Esophagus squamous epithelium (tissue), 5 donors: ENCODE measurements around the gene C11orf16. TPM values are rescaled to one million over a fixed set of nuclear protein-coding genes. Genes with fewer than 3 reads are reported as not detected.

Experiments used
- DNase-seq: peaks from one replicate; lab custom pipeline; 2025; lab: John Stamatoyannopoulos, UW
- H3K27ac ChIP-seq, 4 donors: fragments of 200-600 bp; sonication (generic); one replicate each; pipeline ENCODE4 v1.5.1; 2016 to 2019; ENCODE audit warnings: mild to moderate bottlenecking in 1 of 4
- H3K27me3 ChIP-seq, 4 donors: fragments of 200-600 bp; sonication (generic); 1 replicate in 3 of 4; 2 replicates in 1 of 4; pipeline versions ENCODE4 v1.5.1 to v1.6.0; 2017 to 2021; ENCODE audit warnings: antibody characterized with exemption in 1 of 4
- H3K36me3 ChIP-seq, 3 donors: fragments of 200-600 bp; sonication (generic); one replicate each; pipeline ENCODE4 v1.5.1; 2016 to 2019
- H3K4me1 ChIP-seq, 3 donors: fragments of 200-600 bp; sonication (generic); one replicate each; pipeline ENCODE4 v1.5.1; 2017 to 2019
- H3K4me3 ChIP-seq, 4 donors: fragments of 200-600 bp; sonication (generic); 1 replicate in 3 of 4; 2 replicates in 1 of 4; pipeline ENCODE4 v1.5.1; 2016 to 2019; ENCODE audit warnings: mild to moderate bottlenecking in 2 of 4, moderate library complexity in 1 of 4
- H3K9me3 ChIP-seq, 3 donors: fragments of 200-600 bp; sonication (generic); one replicate each; pipeline ENCODE4 v1.5.1; 2016 to 2019
- POLR2A ChIP-seq, 4 donors: fragments of 450-650 bp; IDR thresholded peaks; one replicate each; pipeline ENCODE4 v1.6.1; 2017; ENCODE audit warnings: antibody characterized with exemption in 4 of 4, mild to moderate bottlenecking in 4 of 4, moderate library complexity in 3 of 4
- WGBS, 2 donors: methylation state at CpG; one replicate each; pipeline ENCODE4 v1.1.5; 2018; 5-methylcytosine and 5-hydroxymethylcytosine counted together
- intact Hi-C: fragments of 100-400 bp; cut with DNase I; formaldehyde crosslinking; loops from one replicate; pipeline ENCODE4 v1.15.0; 2022
- total RNA-seq, 4 donors: library from RNA; depleted of rRNA; stranded (reverse); fragments of >200 nt; gene quantifications; one replicate each; pipeline ENCODE4 v1.1.0, GENCODE V29; 2016
- TF ChIP-seq, protein P1 (sequence below), 6 experiments: fragments of 450-650 bp in 4 of 6; fragments of 200-600 bp in 2 of 6; sonication (generic) in 2 of 6; IDR thresholded peaks; one replicate each; pipeline ENCODE4 v1.5.1; 2016 to 2019; ENCODE audit warnings: antibody characterized with exemption in 6 of 6, mild to moderate bottlenecking in 4 of 6, moderate library complexity in 4 of 6
- donor health status: DM: yes; HTN: yes; CAD: no.

Gene C11orf16
- total RNA-seq, 4 donors from 2014 or later: not detected

DNA sequence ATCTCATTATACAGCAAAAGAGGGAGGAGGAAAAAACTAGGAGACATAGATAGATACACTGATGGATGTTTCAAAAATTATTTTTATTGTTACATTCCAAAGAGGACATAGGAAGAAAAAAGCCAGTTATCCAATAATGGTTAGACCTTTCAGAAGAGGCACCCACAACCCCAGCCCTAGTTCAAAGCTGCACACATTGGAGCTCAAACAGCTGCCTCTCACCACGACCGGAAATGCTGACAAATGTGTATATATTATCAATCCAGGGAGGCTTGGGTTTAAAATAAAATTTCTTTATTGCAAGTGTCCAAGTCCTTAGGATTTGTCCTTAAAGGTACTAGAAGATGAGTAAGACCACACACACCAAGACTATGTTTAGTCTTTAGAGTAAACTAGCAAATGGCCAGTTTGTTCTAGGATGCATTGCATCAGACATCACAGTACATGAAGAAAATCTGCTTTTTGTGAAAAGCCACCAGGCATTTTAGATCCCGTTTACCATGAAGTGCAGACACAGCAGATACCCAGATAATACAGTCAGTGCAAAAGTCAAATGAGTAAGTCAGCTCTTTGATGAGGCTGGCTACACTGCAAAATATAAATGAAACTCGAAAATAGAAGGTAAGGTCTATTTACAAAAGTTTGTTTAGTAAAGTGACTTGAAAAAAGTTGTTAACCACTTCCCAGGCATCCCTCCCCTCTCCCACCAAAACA, 14.6 kb upstream of the C11orf16 start:
- TF ChIP-seq, protein P1, sequence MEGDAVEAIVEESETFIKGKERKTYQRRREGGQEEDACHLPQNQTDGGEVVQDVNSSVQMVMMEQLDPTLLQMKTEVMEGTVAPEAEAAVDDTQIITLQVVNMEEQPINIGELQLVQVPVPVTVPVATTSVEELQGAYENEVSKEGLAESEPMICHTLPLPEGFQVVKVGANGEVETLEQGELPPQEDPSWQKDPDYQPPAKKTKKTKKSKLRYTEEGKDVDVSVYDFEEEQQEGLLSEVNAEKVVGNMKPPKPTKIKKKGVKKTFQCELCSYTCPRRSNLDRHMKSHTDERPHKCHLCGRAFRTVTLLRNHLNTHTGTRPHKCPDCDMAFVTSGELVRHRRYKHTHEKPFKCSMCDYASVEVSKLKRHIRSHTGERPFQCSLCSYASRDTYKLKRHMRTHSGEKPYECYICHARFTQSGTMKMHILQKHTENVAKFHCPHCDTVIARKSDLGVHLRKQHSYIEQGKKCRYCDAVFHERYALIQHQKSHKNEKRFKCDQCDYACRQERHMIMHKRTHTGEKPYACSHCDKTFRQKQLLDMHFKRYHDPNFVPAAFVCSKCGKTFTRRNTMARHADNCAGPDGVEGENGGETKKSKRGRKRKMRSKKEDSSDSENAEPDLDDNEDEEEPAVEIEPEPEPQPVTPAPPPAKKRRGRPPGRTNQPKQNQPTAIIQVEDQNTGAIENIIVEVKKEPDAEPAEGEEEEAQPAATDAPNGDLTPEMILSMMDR (IDR thresholded peaks at IDR 0.05): no peak
- TF ChIP-seq POLR2A (IDR thresholded peaks at IDR 0.05): no peak
- WGBS, 2 donors: 69 to 74% methylated on average over 4 of the region's 4 CpGs
- Histone ChIP-seq H3K4me3 (no peak overlapping the region), H3K27me3 (no peaks in the 10 kb centered on the region), H3K9me3 (no peaks in the 10 kb centered on the region), H3K36me3 (peaks cover 0 to 60% (median 8%) of the 10 kb centered on the region in 3 donors), H3K4me1 (no peaks in the 10 kb centered on the region), H3K27ac (no peak overlapping the region)
- intact Hi-C loops: no loop called here
- no peak for DNase-seq

DNA sequence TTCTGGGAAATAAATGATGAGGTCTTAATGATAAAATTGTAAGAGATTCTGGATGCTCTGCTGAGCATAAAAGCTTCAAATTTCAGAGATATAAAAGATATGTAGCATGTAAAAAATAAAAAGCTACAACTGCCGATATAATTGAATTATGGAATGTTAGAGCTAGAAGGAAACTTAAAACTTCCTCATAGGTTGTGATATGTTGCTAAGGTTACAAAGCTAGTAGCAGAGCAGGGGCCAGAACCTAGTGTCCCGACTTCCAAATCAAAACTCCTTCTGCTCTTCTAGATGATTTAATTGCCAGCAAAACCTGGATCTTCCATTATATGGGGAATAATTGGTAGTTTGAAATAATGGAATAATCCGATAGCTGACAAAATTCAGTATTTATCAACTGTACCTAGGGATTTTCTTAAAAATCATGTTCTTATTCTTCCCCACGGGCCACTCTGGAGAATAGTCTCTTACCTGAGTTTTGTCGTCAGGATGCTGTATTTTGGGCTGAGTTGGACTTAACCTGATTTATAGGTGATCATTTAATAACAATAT, 9.8 kb upstream of the C11orf16 start, which contains the start of gene ASCL3:
Gene ASCL3 (minus strand): TSS at position 499 of the 549 bp plus-strand sequence. CDS start 4,855 bp downstream, outside the sequence.
- no peak for DNase-seq
- H3K4me3 ChIP-seq: no peak within 1 kb of the TSS
- no peaks in the 10 kb centered on the region for H3K4me1 ChIP-seq
- 69 to 81% methylated on average over 5 of the region's 5 CpGs for WGBS, 2 donors
- intact Hi-C loops: no loop called here
- H3K27me3 ChIP-seq: no peaks in the 10 kb centered on the region
- no peak within 1 kb of the TSS for H3K27ac ChIP-seq
- peaks cover 0 to 12% (median 0%) of the 10 kb centered on the region in 3 donors for H3K36me3 ChIP-seq
- H3K9me3 ChIP-seq: no peaks in the 10 kb centered on the region
- TF ChIP-seq, protein P1 (IDR thresholded peaks at IDR 0.05): no peak
- no peak for TF ChIP-seq POLR2A (IDR thresholded peaks at IDR 0.05)

DNA sequence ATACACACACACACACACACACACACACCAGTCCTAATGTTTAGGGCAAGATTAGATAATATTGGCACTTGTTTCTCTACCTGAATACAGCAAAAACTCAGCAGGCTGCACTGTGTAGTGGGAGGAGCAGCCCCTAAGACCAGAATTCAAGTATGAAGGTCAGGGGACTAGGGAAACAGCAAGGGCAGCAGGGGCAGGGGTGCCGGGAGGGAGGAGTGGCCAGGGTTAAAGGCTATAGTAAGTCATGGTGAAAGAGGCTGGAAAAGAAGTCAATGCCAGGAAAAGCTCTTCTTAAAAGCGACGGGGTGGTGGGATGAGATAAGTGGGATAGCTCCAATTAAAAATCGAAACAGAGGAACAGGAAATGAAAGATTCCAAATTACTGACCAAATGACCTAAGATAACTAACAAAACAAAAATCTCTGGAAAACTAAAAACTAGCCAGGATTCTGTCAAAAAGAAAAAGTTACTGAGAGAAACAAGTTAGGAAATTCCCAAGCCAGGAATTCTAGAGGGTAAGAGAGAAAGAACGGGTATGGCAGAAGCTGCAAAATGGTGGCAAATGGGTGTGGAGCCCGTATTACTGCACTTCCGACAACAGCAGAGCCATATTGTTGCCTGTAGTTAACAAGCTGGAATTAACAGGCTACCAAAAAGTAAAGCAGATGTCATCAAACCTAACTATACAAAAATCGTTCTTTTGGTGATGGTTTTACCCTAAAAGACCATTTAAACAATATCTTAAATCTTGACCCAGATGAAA, 8.8 kb upstream of the C11orf16 start:
- peaks cover 0 to 8% (median 0%) of the 10 kb centered on the region in 3 donors for H3K4me1 ChIP-seq
- TF ChIP-seq, protein P1 (IDR thresholded peaks at IDR 0.05): no peak
- TF ChIP-seq POLR2A (IDR thresholded peaks at IDR 0.05): no peak
- intact Hi-C loops: no loop called here
- H3K9me3 ChIP-seq: no peaks in the 10 kb centered on the region
- H3K36me3 ChIP-seq: peaks cover 0 to 1% (median 0%) of the 10 kb centered on the region in 3 donors
- no peak overlapping the region for H3K27ac ChIP-seq
- 56 to 66% methylated on average over 8 of the region's 8 CpGs for WGBS, 2 donors
- no peaks in the 10 kb centered on the region for H3K27me3 ChIP-seq
- H3K4me3 ChIP-seq: no peak overlapping the region
- no peak for DNase-seq

DNA sequence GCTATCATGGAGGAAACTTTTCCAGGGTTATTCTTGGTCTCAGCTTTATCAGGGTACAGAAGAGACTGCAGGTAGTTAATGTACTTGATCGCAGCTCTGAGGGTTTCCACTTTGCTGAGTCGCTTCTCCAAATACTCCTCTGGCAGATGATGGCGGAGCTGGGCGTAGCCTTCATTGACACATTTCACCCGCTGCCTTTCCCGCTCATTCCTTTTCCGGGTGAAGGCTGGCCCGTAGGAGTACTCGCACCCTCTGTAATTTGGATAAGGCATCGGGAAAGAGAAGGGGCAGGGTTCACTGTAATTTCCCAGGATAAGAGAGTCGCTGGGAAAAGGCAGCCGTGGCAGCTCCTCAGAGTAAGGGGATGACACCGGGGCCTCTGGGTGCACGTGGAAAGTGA, 4.9 kb upstream of the C11orf16 start:
- TF ChIP-seq, protein P1 (IDR thresholded peaks at IDR 0.05): no peak
- intact Hi-C loops: no loop called here

More for the DNA sequence above, 4.9 kb upstream of the C11orf16 start:
- Histone ChIP-seq H3K36me3 (no peaks in the 10 kb centered on the region), H3K4me1 (peaks cover 0 to 21% (median 0%) of the 10 kb centered on the region in 3 donors), H3K27ac (no peak overlapping the region), H3K4me3 (no peak overlapping the region), H3K27me3 (no peaks in the 10 kb centered on the region), H3K9me3 (no peaks in the 10 kb centered on the region)
- WGBS, 2 donors: 88 to 94% methylated on average over 9 of the region's 14 CpGs
- no peak for DNase-seq
